Embryonic facial prominence (tissue), 1 donor: Measurements from ENCODE around the gene F7.

Source experiments
- DNase-seq: peaks from one replicate; pipeline ENCODE4 v3.0.0-alpha.2; 2016; ENCODE audit errors: extremely low spot score

Gene F7

DNA sequence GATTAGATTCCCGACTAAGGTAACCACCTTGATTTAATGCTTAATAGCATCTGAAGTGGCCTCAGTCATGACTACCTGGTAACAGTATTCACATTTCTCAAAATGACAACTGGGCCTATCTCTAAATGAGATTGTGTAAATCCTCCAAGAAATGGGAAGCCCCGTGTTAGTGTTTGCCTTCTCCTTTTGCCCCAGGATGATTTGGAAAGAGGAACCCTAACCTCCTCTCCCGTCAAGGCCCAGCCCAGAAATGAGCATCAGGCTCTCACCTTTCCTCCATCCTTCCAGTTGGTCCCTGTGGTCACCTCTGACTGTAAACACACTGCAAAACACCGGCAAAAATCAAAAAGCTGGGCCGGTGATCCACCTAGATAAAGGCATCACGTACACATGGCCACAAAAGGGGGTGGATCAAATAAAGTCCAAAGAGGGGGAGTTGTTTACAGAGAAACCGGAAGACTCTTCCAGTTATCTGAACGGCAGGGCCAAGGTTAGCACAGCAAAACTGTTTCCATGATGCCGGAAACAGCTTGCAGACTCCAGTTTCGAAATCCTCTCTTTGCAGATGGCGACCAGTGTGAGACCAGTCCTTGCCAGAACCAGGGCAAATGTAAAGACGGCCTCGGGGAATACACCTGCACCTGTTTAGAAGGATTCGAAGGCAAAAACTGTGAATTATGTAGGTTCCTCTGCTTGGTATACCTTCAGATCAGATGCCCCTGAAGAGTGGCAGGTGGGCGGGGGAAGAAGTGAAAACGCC, 33.4 kb downstream of the F7 start:
- no peak for DNase-seq

DNA sequence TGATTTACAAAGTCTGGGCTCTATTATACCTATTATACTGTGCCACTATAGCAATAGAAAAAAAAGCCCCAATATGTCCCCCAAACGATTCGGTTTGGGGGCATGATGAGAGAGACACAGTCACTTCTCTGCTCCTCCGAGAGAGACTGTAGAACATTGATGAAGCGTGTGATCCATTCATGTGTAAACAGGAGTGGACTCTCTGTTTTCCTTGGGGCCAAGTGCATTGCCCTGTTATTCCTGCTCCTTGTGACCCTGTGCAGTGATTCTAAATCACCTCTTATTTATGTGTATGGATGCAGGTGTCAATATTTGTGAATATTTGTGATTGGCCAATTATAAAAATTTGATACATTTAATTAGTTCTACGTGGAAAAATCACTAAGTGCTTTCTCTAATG, 34.0 kb downstream of the F7 start:
- DNase-seq = no peak

DNA sequence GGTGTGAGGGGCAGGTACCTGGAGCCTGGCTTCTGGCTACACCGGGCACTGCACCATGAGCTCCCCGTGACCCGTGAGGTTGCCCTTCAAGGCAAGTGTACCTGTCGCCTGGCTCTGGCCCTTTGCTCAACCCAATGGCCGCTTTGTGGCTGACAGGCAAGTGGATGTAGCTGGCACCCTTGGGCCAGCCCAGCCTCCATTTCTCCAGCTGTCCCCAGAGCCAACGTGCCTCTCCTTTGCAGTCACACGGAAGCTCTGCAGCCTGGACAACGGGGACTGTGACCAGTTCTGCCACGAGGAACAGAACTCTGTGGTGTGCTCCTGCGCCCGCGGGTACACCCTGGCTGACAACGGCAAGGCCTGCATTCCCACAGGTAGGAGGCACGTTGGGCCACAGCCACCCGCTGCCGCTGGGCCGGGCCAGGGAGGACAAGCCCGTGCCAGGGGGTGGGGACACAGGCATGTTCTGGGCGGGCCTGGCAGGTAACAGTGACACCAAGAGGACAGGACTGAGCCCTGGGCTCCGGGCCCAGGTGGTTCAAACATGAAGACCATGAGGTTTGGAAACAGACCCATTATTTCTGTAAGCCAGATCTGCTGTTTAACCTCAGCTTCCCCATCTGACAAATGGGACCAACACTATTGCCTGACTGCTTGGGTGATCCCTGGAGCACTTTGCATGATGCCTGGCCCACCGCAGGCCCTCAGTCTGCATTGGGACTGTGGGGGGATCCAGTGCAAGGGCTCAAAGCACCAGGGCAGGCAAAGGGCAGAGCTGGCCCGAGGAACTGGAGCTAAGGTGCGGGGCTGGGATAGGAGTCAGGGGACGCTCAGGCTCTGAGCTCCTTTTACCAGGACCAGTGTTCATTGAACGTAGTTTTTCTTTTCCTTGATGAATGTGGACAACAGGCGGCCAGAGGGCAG, 35.3 kb downstream of the F7 start:
- DNase-seq = no peak

DNA sequence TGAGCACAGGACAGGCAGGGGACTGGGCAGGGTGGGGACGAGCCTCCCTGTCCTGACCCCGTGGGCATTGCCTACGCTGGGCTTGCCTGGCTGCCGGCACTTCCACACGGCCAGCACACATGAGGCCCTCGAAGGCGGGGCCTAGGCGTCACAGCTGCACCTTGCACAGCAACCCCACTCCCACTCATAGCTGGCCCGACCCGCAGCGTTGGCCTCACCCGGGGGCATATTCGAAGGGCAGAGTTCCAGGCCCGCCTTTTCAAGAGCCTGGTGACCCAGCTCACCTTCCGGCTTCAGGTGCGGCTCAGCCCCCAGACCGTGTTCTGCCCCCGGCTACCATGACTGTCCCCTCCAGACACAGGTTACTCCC, 36.0 kb downstream of the F7 start:
- no peak for DNase-seq

DNA sequence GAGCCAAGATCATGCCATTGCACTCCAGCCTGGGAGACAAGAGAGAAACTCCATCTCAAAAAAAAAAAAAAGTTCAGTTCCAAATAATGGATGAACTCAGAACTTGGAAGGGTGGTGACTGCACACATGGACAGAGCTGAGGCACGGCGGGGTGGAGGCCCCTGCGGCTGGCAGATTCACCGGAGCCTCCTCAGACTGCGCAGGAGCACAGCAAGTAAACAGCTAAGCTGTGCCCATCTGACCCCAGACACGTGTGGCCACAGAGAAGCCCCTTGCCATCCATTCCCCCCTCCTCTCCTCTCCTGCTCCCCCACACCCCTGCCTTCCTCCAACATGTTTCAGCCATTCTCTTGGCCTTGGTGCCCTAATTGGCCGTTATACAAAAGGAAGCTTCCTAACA, 37.3 kb downstream of the F7 start:
- DNase-seq = no peak

DNA sequence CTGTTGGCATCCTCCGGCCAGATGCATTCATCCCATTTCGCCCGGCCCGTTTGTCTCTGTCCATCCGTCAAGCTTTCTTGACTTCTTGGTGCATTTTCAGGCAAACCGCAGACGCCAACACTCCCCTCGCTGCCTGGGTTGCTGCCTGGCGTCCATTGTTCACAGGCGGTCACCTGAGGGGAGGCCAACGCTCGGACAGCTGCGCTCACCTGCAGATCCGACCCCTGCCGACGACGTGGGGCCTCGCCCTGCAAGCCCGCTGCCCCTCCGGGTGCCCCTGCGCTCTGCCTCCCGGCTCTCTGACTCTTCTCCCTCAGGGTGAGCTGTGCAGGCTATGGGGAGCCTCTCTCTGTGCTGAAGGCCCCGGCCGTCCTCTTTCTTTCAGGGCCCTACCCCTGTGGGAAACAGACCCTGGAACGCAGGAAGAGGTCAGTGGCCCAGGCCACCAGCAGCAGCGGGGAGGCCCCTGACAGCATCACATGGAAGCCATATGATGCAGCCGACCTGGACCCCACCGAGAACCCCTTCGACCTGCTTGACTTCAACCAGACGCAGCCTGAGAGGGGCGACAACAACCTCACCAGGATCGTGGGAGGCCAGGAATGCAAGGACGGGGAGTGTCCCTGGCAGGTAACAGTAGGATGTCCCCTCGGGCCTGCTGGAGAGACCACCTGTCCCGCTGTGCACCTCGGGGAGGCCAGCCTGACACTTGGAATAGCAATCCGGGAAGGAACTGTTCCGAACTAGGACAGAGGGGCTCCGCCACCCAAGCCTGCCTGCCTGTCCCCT, 38.1 kb downstream of the F7 start:
- DNase-seq = no peak

DNA sequence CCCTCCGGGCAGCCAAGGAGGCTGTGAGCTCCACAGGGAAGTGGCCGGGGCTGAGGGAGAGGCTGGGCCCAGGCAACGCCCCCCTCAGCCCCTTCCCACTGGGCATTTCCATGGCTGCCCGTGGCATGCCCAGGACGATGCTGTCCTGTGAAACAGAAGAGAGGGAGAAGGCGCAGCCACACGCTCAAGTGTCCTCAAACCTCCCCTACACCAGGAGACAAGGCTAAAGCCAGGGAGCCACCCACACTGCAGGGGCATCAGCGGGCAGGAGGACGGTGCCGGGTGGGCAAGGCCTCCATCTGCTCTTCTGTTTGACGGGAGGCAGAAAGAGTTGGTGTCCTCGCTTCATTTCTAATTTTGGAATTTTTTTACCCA, 38.7 kb downstream of the F7 start:
- no peak for DNase-seq

DNA sequence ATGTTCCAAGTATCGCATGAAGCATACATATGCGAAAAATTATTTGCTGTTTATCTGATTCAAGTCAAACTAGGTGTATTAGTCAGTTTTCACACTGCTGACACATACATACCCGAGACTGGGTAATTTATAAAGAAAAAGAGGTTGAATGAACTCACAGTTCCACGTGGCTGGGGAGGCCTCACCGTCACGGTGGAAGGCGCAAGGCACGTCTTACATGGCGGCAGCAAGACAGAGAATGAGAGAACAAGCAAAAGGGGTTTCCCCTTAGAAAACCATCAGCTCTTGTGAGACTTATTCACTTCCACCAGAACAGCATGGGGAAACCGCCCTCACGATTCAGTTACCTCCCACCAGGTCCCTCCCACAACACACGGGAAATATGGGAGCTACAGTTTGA, 39.9 kb downstream of the F7 start:
- no peak for DNase-seq

DNA sequence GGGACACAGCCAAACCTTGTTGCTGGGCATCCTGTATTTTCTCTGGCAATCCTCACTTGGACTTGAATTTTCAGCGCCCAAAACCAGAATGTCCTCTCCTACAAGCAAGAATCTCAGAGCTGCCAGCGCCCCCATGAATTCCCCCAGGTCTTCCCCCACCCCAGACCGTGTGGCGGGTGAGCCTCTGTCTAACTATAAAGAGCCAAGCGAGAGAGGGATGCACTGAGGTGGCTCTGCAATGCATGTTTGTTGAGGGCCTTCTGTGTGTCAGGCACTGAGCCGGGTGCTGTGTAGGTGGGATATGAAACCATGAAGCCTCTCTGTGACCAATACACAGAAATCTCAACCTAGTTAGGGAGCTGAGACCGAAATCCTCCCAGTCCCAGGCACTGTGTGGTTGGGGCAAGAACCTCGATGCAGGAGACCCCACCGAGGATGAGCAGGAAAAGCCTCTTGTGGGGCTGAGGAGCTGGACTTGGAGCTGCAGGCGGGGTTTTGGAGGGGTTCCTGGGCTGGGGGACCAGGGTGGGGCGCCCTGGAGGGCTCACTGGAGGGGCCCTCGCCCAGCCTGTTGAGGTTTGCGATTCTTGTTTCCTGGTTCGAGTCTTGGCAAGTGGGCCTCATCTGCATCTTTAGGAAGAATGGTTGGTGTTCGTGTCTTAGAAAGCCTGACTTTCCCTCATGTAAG, 40.5 kb downstream of the F7 start:
- DNase-seq = no peak

DNA sequence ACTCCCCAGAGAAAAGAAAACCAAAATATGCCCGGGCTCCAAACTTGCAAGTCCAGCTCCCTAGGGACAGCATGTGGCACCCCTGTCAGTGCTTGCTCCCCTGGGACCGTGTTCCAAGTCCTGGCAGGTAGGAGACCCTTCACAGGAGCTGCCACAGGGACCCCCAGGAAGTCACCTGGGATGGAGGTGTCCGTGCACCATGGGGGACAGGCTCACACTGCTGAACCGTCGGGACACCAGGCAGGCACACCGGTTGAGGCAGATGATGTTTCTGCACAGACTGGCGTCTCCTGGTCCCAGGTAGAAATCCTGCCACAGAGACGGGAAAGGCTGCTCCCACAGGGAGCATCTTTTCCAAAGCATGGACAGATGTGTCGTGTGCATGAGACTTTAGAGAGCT, 41.2 kb downstream of the F7 start:
- DNase-seq = no peak

DNA sequence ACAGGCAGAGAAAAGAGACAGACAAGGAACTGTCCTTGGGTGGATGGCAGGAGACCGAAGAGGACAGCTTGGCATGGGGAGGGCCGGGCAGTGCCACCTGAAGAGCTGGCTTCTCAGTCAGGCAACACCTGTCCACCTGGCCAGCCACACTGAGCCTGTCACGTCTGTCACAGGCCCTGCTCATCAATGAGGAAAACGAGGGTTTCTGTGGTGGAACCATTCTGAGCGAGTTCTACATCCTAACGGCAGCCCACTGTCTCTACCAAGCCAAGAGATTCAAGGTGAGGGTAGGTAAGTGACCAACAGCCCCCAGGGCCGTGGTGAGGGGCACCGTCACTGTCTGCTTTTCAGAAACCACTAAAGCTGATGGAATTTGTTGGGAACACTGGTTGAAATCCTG, 41.6 kb downstream of the F7 start:
- no peak for DNase-seq

DNA sequence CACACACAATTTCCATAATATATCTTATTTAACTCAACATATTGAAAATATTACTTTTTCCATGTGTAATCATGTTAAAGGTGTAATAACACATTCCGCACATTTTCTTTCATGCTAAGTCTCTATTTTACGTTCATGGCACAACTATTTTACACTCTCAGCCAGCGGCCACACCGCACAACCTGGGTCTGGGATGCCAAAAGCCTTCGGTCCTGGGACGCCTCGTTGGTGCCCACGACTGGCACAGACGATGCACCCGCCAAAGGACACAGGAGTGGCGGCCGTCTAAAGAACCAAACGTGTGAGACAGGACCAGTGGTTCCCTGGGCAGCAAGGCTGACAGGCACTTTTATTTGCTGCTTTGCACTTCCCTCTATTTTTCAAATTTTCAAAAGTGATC, 42.8 kb downstream of the F7 start:
- DNase-seq = no peak

DNA sequence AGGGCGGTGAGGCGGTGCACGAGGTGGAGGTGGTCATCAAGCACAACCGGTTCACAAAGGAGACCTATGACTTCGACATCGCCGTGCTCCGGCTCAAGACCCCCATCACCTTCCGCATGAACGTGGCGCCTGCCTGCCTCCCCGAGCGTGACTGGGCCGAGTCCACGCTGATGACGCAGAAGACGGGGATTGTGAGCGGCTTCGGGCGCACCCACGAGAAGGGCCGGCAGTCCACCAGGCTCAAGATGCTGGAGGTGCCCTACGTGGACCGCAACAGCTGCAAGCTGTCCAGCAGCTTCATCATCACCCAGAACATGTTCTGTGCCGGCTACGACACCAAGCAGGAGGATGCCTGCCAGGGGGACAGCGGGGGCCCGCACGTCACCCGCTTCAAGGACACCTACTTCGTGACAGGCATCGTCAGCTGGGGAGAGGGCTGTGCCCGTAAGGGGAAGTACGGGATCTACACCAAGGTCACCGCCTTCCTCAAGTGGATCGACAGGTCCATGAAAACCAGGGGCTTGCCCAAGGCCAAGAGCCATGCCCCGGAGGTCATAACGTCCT, 43.4 kb downstream of the F7 start:
- no peak for DNase-seq

DNA sequence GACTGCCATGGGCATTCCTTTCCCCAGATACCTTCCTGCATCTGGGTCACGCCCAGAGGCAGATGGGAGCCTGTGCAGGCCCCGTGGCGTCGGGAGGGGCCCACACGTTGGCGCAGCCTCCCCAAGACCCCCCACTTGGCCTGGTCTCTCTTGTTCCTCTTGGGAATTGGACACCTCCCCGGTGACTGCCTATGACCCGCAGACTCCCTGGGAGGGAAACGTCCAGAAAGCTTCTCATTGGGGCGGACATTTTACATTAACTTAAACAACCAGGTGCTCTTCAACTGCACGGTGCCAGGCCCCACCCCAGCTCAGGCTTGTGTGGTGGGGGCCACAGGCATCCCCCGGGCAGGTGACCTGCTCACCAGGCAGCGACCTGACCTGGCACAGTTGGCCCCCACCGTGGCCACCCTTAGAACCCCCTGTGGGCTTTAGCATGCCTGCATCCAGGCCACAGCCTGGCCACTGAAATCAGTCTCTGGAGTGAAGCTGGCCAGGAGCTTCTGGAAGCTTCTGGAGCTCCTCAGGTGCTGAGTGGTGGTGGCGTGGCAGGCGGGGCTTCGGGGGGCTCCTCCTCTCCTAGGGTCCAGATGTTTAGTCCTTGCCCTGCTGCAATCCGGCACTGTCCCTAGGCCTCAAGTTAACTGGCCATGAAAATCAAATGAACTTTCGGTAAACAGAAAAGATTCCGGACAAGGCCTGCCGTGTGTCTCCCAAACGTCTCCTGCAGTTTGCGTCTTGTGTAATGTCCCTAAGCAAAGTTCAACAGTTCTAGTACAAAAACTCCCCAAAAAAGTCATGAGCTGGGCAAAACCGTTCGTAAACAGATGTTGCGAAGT, 44.3 kb downstream of the F7 start:
- DNase-seq = no peak

DNA sequence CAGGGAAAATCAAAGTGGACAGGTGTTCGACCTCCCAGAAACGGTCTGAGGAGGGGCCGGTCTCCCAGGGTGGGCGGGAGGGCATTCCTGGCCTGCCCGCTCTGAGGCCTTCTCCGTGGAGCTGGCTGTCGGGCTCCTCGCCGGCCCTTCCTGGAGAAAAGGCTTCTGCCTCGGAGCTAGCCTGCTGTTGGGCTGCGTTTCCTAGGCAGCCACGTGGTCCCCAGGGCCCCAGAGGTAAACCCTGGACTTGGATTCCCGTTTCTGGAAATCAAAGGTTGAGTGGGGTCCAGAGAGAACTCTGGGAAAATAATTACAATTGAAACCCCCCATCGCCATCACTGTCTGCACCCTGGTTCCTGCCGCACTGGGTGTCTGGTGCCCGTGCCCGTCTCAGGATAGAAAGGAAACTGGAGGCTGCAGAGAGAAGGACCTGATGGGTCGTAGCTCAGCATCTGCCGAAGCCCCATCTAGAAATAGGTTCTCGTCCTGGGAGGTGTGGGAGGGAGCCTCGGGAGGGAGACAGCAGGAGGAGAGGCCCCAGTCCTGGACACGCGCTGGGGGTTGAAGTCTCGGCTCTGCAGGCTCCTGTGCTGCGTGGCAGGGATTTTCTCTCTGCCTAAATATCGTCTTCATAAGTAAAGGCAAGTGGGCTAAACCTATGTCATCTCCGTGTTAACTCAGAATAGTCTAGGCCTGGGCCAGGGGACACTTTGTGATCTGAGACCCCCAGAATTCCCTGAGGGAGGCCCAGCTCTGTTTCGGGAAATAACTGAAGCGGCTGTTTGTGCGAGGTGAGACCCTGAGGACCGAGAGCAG, 45.2 kb downstream of the F7 start:
- DNase-seq = no peak

DNA sequence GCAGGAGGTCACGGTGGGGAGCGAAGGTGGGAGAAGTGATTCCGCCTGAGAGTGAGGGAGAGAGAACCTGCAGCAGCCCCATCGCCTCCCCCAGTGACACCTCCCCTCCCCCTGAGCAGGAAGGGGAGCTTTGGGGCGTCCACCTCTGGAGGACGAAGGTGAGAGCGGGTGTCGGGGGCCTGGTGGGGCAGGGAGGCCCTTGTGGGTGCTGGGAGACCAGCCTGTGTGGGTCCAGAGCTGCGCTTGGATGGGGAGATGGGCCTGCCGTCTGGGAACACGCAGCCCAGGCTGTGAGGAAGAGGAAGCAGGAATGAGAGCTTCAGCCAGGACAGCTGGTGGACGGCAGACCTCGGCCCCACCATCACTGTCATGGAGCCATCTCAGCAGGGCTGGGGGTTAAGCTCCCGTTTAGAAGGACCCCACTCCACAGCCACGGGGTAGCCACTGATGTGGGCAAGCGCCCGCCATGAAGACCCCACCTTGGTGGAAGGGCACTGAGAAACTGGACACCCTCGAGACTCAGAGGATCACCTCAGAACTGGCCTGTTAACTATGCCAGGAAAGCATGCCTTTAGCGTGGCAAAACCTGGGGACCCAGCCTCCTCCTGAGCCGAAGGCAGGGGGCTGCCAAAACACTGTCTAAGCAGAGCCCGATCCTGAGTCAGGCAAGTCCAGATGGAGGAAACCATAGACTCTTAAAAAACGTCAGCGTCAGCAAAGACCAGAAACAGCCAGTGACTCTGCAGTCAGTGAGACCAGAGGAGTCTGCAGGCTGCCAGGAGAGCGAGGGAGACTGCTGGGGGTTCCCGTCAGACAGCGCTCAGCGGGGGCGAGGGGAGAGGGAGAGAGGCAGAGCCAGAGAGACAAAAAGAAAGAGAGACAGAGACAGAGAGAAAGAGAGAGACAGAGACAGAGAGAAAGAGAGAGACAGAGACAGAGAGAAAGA, 46.4 kb downstream of the F7 start:
- no peak for DNase-seq

DNA sequence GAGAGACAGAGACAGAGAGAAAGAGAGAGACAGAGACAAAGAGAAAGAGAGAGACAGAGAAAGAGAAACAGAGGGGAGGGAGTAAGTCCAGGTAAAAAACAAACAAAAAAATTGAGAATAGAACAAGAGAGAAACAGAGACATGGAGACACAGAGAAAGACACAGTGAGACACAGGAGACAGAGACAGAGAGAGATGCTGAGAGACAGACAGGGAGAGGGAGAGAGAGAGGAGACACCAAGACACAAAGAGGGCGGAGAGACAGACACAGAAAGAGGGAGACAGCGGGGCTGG, 47.0 kb downstream of the F7 start:
- no peak for DNase-seq

DNA sequence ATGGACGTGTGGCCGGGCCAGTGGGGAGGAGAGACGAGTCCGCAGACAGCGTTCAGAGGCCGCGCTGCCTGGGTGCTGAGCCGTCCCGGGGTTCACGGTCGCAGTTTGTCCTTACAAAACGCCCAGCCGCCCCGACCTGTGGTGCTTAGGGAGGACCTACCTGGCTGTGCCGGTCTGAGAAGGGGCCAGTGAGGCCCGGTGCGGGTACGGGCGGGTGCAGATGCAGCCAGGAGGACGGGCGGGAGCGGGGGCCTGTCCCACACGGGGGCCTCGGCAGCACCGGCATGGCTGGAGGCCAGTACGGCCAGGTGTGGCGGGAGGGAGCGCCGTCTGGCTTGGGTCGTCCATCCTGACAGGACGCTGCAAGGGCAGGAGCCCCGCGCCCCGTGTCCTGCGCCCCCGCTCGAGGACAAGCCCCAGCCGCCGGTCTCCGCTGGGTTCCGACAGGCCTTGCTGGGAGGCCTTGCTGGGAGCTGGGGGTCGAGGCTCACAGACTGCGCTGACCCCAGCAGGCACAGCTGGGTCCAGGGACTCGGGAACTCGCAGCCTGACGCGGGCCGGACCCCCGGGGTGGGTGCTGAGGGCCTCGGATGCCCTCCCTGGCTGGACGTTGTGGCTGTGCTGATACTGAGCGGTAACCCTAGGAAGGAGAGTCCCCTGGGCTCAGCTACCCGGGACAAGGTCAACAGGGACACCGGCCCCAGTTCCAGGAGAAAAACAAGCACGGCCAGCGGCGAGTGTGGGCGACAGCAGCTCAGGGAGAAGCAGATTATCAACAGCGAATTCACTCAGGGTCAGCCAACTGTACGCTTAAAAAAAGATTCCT, 47.6 kb downstream of the F7 start:
- no peak for DNase-seq
